ENCODE results near the gene ZNF587. TPM values are rescaled to one million over a fixed set of nuclear protein-coding genes. Genes with fewer than 3 reads are reported as not detected.

The ZNF587 gene
- total and polyA plus RNA-seq, 10 of the 15 experiments (the other 5 are each of a cell fraction or from before 2014, with no cell fraction given) = 1.9 to 27.8 (median 13.5) TPM

- TF ChIP-seq E4F1 (IDR thresholded peaks at IDR 0.05; ENCODE audit: borderline replicate concordance, partially characterized antibody) (no peak), ASH2L (IDR thresholded peaks at IDR 0.05; ENCODE audit: borderline replicate concordance, low read depth) (no peak), PAX5 (IDR thresholded peaks at IDR 0.05; ENCODE audit: borderline replicate concordance, low read depth, low read length) (no peak), SP1 (IDR thresholded peaks at IDR 0.05; ENCODE audit: low read depth, low read length) (no peak), ZNF592 (IDR thresholded peaks at IDR 0.05) (no peak), NBN (IDR thresholded peaks at IDR 0.05) (no peak), ZNF217 (IDR thresholded peaks at IDR 0.05) (no peak), CTCF (IDR thresholded peaks at IDR 0.05 in 2 of 3, conservative IDR thresholded peaks at IDR 0.05 in 1 of 3; ENCODE audit: control insufficient read depth in 2 of 3, extremely low read depth in 1 of 3, insufficient read depth in 1 of 3, low read depth in 3 of 3, low read length in 3 of 3) (no peak), NFYB (IDR thresholded peaks at IDR 0.05; ENCODE audit: insufficient read depth, low read depth, low read length) (no peak), RELB (IDR thresholded peaks at IDR 0.05; ENCODE audit: low read depth) (no peak), REST (IDR thresholded peaks at IDR 0.05; ENCODE audit: low read depth, low read length) (no peak), TARDBP (IDR thresholded peaks at IDR 0.05; ENCODE audit: borderline replicate concordance) (no peak), NR2C2 (IDR thresholded peaks at IDR 0.05; ENCODE audit: borderline replicate concordance, control insufficient read depth, insufficient read length, low read depth) (no peak)
Measured at GRCh38 chr19:57813919-57814504, 35.6 kb upstream of the ZNF587 start (continued).

Data from GM12878 (cell line).